ENCODE measurements around the gene QSOX2. TPM values are rescaled to one million over a fixed set of nuclear protein-coding genes. Genes with fewer than 3 reads are reported as not detected.
A peak's percentile ranks its signal among the peaks of the same experiment; 100 is the strongest.

QSOX2 gene
- total RNA-seq, 1 experiment from 2014 or later = 9.9 TPM

- DNase-seq (no peak), ATAC-seq (no peak)
- TF ChIP-seq CTCF (conservative IDR thresholded peaks at IDR 0.05; ENCODE audit: low read depth, low read length) = no peak
- TF ChIP-seq EZH2 (IDR thresholded peaks at IDR 0.05; ENCODE audit: low read length, unreplicated experiment) = no peak
- TF ChIP-seq EZH2phosphoT487 (IDR thresholded peaks at IDR 0.05; ENCODE audit: borderline replicate concordance, low read length) = no peak
- H3K9me2 ChIP-seq (replicated peaks; ENCODE audit: low read length) = no peaks in the 10 kb centered on the region
- BruUV-seq (replicated peaks) = no TSS peak
- H3K79me2 ChIP-seq (ENCODE audit: low read length) = no peaks in the 10 kb centered on the region
- POLR2A ChIA-PET (ENCODE audit: unreplicated experiment) = no interaction called here
- no peak overlapping the region for H3K27ac ChIP-seq (ENCODE audit: low read length)
- H3K4me2 ChIP-seq (ENCODE audit: low read length) = no peak overlapping the region
- H3K9me3 ChIP-seq (ENCODE audit: low read length) = no peaks in the 10 kb centered on the region
- H3K4me3 ChIP-seq (ENCODE audit: low read length) = no peak overlapping the region
- CTCF ChIA-PET = interaction anchor here (0.7 kb wide), 1 partner anchor 94 kb away, joined by 3 read pairs; no protein-coding TSS in a partner anchor
- intact Hi-C loops (cut with micrococcal nuclease) = no loop called here
- peaks cover 12% of the 10 kb centered on the region for H3K27me3 ChIP-seq (ENCODE audit: low read length)
- no peaks in the 10 kb centered on the region for H3K4me1 ChIP-seq (ENCODE audit: insufficient read depth, low read length)
- no peaks in the 10 kb centered on the region for H3F3A ChIP-seq (ENCODE audit: low read length, unreplicated experiment)
- H3K9ac ChIP-seq (ENCODE audit: low read length) = no peak overlapping the region
- no peaks in the 10 kb centered on the region for H3K36me3 ChIP-seq (ENCODE audit: low read depth, low read length)
- no peak overlapping the region for H2AFZ ChIP-seq (ENCODE audit: low read length)
- H4K20me1 ChIP-seq (ENCODE audit: low read length) = no peaks in the 10 kb centered on the region
Measured at GRCh38 chr9:136172412-136173079, 73.1 kb downstream of the QSOX2 start.

- Histone ChIP-seq H3K36me3 (ENCODE audit: low read depth, low read length) (no peaks in the 10 kb centered on the region), H3K79me2 (ENCODE audit: low read length) (no peaks in the 10 kb centered on the region), H2AFZ (ENCODE audit: low read length) (no peak overlapping the region), H3K4me1 (ENCODE audit: insufficient read depth, low read length) (no peaks in the 10 kb centered on the region), H3K9ac (ENCODE audit: low read length) (no peak overlapping the region), H3K27ac (ENCODE audit: low read length) (no peak overlapping the region), H4K20me1 (ENCODE audit: low read length) (no peaks in the 10 kb centered on the region), H3K27me3 (ENCODE audit: low read length) (peaks cover 12% of the 10 kb centered on the region), H3K9me3 (ENCODE audit: low read length) (no peaks in the 10 kb centered on the region), H3F3A (ENCODE audit: low read length, unreplicated experiment) (no peaks in the 10 kb centered on the region), H3K4me2 (ENCODE audit: low read length) (no peak overlapping the region), H3K4me3 (ENCODE audit: low read length) (no peak overlapping the region), H3K9me2 (replicated peaks; ENCODE audit: low read length) (no peaks in the 10 kb centered on the region)
- DNase-seq (peak; percentile 10), ATAC-seq (no peak)
- intact Hi-C loops (cut with micrococcal nuclease) = no loop called here
- TF ChIP-seq EZH2phosphoT487 (IDR thresholded peaks at IDR 0.05; ENCODE audit: borderline replicate concordance, low read length) = no peak
- TF ChIP-seq CTCF (conservative IDR thresholded peaks at IDR 0.05; ENCODE audit: low read depth, low read length) = no peak
- no peak for TF ChIP-seq EZH2 (IDR thresholded peaks at IDR 0.05; ENCODE audit: low read length, unreplicated experiment)
- ChIA-PET CTCF (interaction anchor here (0.7 kb wide), 1 partner anchor 95 kb away, joined by 3 read pairs; no protein-coding TSS in a partner anchor), POLR2A (ENCODE audit: unreplicated experiment) (no interaction called here)
- no TSS peak for BruUV-seq (replicated peaks)
Measured at GRCh38 chr9:136171801-136172411, 73.7 kb downstream of the QSOX2 start.

Data from PC-3 (cell line).